HAP-1 (cell line): ENCODE measurements around the gene ST6GALNAC6.
"Not testable (repeated sequence)": the region's sequence is repeated elsewhere in the genome, so short reads cannot be mapped to it uniquely, and the experiment has no call there.

Experiments
- DNase-seq, 2 experiments: peaks; one replicate each; pipeline ENCODE4 v3.0.0-alpha.2; 2016 to 2020; ENCODE audit warnings: low spot score in 2 of 2
- H3K27me3 ChIP-seq: fragments of 250-450 bp; sonication (Bioruptor Pico); 2 replicates; pipeline ENCODE4 v1.5.1; 2020; ENCODE audit warnings: low read depth, mild to moderate bottlenecking, moderate library complexity
- H3K36me3 ChIP-seq: fragments of 250-450 bp; sonication (Bioruptor Pico); replicated peaks from 2 replicates; pipeline ENCODE4 v1.5.1; 2020; ENCODE audit warnings: mild to moderate bottlenecking
- H3K4me1 ChIP-seq: fragments of 250-450 bp; sonication (Bioruptor Pico); 2 replicates; pipeline ENCODE4 v1.5.1; 2020; ENCODE audit warnings: mild to moderate bottlenecking
- H3K4me3 ChIP-seq: fragments of 250-450 bp; sonication (Bioruptor Pico); 2 replicates; pipeline ENCODE4 v1.5.1; 2020; ENCODE audit warnings: mild to moderate bottlenecking, moderate library complexity
- H3K9me3 ChIP-seq: fragments of 250-450 bp; sonication (Bioruptor Pico); 2 replicates; pipeline ENCODE4 v1.5.1; 2020; ENCODE audit warnings: mild to moderate bottlenecking, moderate library complexity
- in situ Hi-C: fragments of 300-500 bp; cut with MboI; formaldehyde crosslinking; loops from 3 replicates; pipeline ENCODE4 v1.14.3; 2020; ENCODE audit warnings: low sequenced_read_pairs, inconsistent platforms, mixed read lengths

Gene ST6GALNAC6

DNA sequence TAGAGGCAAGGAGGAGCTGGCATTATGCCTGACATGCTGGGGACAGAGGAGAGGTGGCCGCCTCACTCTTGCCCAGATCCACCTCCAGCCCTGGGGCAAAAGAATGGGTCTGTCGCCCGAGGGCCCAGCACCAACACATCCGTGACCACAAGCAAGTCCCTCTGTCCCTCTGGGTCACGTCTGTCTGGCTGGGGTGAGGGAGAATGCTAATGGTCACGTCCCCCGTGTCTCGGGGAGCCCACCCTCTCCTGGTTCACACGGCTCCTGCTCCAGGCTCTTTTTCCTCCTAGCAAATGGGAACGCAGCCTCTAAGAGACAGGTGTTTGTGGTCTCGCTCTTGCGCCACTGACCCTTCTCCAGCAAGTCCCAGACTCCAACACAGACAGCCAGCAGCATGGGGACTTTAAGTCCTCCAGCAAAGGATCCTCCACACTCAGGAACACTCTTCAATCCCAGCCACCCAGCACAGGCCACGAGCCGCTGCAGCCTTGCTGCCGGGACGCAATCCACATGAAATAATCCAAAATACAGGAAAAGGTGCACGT lies 49.0 kb downstream of the ST6GALNAC6 start:
- Histone ChIP-seq H3K4me3 (no peak overlapping the region), H3K9me3 (no peaks in the 10 kb centered on the region)

DNA sequence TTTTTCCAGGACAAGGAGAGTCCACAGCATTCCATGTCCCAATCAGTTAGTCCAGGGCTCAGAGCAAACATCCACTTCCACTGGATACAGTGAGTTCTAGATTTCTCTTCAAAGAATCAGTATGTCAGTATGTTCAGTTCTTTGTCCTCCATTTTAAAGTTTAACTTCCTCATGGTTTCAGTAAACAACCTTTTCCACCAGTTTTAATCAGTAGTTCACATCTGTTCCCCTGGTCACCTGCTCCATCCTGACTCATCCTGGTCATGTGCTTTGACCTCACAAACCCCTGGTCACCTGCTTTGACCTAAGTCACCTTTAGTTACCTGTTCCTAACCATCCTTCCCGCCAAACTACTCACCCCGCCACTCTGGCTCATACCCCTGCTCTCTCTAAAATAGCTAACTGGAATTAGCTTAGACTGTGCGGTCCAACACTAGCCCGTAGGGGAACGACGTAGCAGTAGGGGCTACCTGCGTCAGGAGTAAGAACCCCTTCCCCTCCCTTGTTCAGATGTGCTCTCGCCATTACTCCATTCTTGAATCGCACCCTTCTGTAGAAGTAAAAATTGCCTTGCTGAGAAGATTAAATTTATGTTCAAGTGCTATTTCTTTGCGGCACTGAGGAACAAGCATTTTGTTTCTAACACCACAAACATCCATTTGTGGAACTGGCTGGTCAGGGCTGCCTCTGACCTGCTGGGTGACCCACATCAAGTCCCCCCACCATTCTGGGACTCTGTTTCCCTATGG lies 50.5 kb downstream of the ST6GALNAC6 start:
- Histone ChIP-seq H3K4me3 (no peak overlapping the region), H3K36me3 (no peaks in the 10 kb centered on the region), H3K9me3 (no peaks in the 10 kb centered on the region), H3K27me3 (no peaks in the 10 kb centered on the region), H3K4me1 (no peaks in the 10 kb centered on the region)
- DNase-seq, result no peak
- in situ Hi-C loops, result no loop called here

More for the DNA sequence above, 49.0 kb downstream of the ST6GALNAC6 start:
- Histone ChIP-seq H3K27me3 (no peaks in the 10 kb centered on the region), H3K36me3 (no peaks in the 10 kb centered on the region), H3K4me1 (no peaks in the 10 kb centered on the region)
- DNase-seq, result no peak
- in situ Hi-C loops, result no loop called here

DNA sequence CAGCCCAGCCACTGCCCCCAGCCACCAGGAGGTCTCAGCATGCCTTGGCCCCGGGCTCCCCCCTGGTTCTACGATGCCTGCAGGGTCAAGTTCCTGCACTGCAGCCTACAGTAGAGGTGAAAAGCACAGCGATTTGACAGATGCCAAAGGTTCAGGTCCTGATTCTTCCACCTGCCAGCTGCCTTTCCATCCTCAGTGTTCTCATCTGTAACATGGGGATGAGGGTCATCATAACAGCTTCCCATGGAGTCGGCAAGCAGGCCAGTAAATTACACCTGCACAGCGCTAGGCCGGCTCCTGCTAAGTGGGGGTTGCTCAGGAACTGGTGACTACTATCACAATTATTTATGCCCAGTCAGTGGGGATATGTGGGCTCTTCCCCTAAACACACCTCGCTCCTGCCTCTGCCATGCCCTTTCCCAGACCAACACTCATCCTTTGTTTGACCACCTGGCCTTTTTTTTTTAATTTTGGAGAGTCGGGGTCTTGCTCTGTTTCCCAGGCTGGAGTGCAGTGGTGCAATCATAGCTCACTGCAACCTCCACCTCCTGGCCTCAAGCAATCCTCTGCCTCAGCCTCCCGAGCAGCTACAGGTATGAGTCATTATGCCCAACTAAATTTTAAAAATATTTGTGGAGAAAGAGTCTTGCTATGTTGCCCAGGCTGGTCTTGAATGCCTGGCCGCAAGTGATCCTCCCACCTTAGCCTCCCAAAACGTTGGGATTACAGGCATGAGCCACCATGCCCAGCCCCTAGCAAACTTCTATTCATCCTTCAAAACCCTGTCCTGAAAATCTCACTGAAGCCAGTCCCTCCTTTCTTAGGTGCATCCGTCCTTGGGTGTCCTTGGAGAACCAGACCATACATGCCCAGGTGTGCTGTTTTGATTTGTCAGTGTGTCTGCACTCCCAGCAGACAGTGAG lies 51.3 kb downstream of the ST6GALNAC6 start:
- Histone ChIP-seq H3K9me3 (no peaks in the 10 kb centered on the region), H3K27me3 (no peaks in the 10 kb centered on the region), H3K4me3 (no peak overlapping the region), H3K36me3 (no peaks in the 10 kb centered on the region), H3K4me1 (no peaks in the 10 kb centered on the region)
- no peak for DNase-seq
- in situ Hi-C loops, result no loop called here

DNA sequence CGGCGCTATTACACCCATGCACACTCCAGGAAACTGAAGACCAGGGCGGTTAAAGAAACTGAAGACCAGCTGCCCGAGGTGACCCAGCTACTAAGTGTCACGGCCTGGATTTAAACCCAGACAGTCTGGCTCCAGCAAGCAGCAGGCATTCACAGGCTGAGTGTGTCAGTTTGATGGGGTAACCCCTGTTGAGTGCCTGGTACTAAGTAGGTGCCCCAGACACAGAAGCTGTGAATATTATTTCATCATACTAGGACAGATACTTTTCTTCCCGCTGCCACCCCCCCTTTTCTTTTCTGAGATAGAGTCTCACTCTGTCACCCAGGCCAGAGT lies 52.3 kb downstream of the ST6GALNAC6 start:
- Histone ChIP-seq H3K9me3 (no peaks in the 10 kb centered on the region), H3K4me1 (no peaks in the 10 kb centered on the region), H3K36me3 (no peaks in the 10 kb centered on the region), H3K4me3 (no peak overlapping the region), H3K27me3 (no peaks in the 10 kb centered on the region)
- no peak for DNase-seq
- in situ Hi-C loops, result no loop called here

DNA sequence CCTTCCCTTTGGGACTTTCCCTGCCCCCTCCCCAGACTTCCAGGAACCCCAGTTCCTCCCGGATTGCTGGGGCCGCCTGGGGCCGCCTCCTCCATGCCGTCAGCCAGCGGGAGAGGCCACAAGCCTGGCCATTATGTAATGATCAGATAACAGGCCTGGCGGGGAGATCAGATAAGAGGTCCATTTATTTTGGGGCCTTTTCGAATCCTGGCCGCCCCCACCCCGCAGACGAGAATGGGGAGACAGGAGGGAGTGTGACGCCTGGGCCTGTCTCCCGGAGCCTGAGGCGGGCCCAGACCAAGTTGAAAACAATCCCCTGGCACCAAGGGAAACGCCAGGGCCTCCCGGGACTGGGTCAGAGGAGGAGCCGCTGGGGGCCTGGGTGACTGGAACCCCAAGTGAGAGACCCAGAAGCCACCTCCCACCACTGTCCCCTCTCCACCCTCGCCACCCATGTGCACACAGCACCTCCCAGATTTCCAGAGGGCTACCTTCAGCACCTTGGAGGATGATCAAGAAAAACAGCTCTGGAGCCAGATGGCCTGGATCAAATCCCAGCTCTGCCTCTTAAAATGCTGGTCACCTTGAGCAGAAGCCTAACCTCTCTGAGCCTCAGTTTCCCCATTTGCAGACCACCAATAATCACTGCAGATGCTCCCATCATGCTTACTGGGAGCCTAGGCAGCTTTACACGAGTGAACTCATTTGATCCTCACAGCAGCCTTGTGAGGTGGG lies 52.8 kb downstream of the ST6GALNAC6 start:
- in situ Hi-C loops, result no loop called here
- Histone ChIP-seq H3K27me3 (no peaks in the 10 kb centered on the region), H3K36me3 (no peaks in the 10 kb centered on the region), H3K4me1 (no peaks in the 10 kb centered on the region), H3K4me3 (no peak overlapping the region), H3K9me3 (no peaks in the 10 kb centered on the region)
- no peak for DNase-seq

DNA sequence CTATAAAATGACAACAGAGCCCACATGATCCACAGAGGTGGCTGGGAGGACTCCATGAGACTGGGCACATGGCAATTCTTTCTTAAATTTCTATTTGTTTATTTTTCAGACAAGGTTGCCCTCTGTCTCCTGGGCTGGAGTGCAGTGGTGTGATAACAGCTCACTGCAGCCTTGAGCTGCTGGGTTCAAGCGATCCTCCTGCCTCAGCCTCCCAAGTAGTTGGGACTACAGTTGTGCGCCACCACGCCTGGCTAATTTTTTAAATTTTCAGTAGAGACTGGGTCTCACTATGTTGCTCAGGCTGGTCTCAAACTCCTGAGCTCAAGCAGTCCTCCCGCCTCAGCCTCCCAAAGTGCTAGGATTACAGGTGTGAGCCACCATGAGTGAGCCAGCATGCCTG lies 53.8 kb downstream of the ST6GALNAC6 start:
- in situ Hi-C loops, H3K4me1 ChIP-seq, H3K36me3 ChIP-seq: not testable (repeated sequence)

DNA sequence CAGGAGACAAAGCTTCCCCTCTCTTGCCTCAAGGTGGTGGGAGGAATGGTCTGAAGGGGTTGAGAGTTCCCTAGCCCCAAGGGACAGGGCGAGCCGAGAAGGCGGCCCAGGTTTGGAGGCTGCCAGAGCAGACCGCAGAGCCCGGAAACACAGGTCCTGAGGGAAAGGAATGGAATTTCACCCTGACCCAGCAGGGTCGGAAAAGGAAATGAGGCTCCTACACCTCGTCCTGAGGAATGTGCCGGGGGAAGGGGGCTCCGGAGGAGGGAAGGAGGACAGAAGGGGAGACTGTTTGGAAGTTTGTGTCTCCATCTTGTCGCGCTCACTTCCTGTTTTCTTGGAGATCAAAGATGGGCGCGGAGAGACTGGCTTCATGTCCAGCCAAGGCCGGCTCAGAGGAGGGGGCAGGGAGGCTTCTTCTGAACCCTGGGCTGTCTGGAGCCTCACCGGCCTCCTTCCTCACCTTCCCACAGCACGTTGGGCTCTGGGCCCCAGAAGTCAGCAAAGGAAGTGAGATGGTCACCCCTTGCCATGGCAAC lies 54.5 kb downstream of the ST6GALNAC6 start:
- Histone ChIP-seq H3K9me3 (no peaks in the 10 kb centered on the region), H3K4me1 (no peaks in the 10 kb centered on the region), H3K36me3 (no peaks in the 10 kb centered on the region), H3K27me3 (no peaks in the 10 kb centered on the region), H3K4me3 (no peak overlapping the region)
- DNase-seq, result no peak
- in situ Hi-C loops, result no loop called here

More for the DNA sequence above, 53.8 kb downstream of the ST6GALNAC6 start:
- DNase-seq, H3K4me3 ChIP-seq, H3K9me3 ChIP-seq, H3K27me3 ChIP-seq: not testable (repeated sequence)

DNA sequence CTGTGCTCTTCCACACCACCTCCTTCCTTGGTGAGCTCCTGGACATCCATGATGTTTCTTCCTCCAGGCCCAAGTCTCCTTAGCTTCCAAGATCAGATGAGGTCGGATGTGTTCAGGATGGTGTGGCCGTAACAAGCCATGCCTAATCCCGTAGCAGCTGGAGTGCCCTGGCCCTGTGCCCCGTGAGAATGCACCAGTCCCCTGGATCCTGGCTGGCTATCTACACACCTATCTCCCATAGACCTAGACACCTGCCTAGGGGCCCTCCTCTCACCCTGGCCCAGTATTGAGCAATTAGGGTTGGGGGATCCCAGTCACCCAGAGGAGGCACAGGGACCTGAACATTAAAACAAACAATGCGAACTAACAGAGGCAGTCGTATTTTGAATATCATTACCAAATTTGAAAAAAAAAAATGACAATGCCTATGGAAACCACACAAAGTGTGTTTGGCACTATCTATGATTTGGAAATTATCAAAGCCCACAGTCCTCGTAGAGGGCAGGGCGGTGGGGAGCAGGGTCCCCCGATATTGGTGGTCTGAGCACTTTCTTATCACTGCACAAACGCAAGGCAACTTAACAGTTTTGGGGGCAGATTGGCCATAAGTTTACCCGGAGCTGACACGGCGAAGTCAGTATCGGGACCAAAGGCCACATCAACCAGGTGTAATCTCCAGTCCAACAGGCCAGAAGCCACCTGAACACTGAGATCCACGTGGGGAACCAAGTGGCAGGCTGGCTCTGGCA lies 58.1 kb downstream of the ST6GALNAC6 start:
- Histone ChIP-seq H3K27me3 (no peaks in the 10 kb centered on the region), H3K36me3 (no peaks in the 10 kb centered on the region), H3K4me1 (no peaks in the 10 kb centered on the region), H3K4me3 (no peak overlapping the region), H3K9me3 (no peaks in the 10 kb centered on the region)
- DNase-seq, result no peak
- in situ Hi-C loops, result no loop called here

DNA sequence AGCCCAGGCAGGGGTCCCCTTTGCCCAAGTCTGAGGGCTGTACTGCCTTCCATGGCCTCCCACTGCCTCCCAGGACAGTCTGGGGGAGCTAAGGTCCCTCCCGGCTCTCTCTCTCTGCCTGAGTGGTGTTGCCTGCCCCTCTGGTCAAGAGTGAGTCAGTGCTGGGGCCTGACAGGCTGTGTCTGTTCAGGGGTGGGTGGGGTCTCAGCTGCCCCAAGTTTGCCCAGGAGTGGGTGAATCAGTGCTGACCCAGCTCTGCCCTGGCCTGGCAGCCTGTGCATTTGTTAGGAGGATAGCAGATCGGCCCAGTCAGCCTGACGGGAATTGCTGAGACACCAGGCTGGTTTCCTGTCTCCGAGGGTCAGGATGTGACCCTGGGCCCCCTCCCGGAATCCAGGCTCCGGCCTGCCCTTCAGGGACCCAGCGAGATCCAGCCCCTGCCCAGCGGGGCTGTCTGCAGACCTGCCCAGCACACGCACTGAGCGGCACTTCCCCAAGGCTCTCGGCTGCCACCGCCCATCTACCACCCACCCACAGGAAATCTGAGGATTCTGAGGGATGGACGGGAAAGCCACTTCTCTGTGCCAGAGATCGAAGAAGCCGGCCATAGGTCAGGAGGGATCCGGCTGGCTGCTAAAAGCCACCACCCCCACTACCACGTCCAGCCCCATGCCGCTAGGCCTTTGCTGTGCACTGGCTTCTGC lies 60.9 kb downstream of the ST6GALNAC6 start:
- no peak for DNase-seq
- in situ Hi-C loops, result no loop called here
- H3K9me3 ChIP-seq, result no peaks in the 10 kb centered on the region
- H3K27me3 ChIP-seq, result no peaks in the 10 kb centered on the region
- no peak overlapping the region for H3K4me3 ChIP-seq
- H3K36me3 ChIP-seq, result no peaks in the 10 kb centered on the region
- no peaks in the 10 kb centered on the region for H3K4me1 ChIP-seq

DNA sequence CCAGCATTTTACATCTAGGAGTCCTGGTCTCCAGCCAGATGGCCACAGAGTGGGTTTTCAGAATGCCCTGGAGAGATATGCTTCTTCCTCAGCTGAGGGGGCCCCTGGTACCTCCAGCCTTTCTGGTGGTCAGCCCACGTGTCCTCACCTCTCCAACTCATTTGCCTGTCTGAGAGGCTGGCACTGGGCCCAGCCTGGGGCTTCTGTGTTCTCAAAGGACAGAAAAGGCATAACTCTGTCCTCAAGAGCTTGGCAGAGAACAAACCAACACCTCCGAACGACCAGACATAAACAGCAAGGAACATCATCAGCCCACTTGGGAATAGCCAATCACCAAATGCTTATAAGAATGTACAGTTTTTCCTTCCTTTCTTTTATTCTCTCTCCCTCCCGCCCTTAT lies 62.1 kb downstream of the ST6GALNAC6 start:
- Histone ChIP-seq H3K27me3 (no peaks in the 10 kb centered on the region), H3K4me3 (no peak overlapping the region), H3K9me3 (no peaks in the 10 kb centered on the region), H3K36me3 (no peaks in the 10 kb centered on the region), H3K4me1 (no peaks in the 10 kb centered on the region)
- DNase-seq, result no peak
- in situ Hi-C loops, result no loop called here

DNA sequence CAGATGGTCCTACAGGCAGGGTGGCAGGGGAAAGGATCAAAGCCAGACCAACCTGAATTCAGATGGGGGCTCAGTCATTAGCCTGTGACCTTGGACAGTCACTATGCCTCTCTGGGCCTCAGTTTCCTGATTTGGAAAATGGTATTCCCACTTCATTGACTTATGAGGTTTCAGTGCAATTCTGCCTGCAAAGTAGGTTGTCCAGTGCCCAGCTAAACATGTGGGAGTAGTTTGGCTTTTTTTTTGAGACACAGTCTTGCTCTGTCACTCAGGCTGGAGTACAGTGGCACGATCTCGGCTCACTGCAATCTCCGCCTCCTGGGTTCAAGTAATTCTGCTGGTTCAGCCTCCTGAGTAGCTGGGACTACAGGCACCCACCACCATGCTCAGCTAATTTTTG lies 62.8 kb downstream of the ST6GALNAC6 start:
- H3K36me3 ChIP-seq, H3K4me1 ChIP-seq, in situ Hi-C loops, H3K4me3 ChIP-seq, DNase-seq, H3K9me3 ChIP-seq, H3K27me3 ChIP-seq: not testable (repeated sequence)

DNA sequence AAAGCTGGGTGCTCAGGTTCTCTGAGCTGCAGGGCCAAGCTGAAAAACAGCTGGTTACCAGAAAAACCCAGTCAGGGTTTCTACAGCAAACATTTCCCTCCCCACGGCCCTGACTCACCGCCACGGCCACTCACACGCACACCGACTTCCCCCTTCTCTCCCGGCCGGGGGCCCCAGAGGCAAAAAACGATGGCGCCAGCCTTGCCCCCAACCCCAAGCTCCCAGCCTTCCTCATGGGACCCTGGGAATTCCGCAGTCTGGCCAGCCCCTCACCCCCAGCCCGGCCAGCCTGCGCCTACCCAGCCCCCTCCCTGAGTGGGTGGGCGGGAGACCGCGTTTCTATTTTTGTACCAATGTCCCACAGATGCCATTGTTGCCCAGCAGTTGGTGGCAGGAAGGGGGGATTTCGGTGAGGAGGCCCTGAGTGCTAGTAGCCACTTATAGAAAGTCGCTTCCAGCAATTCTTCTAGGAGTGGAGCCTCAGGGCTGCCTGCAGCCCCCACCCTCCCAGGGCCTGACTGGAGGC lies 63.3 kb downstream of the ST6GALNAC6 start:
- Histone ChIP-seq H3K9me3 (no peaks in the 10 kb centered on the region), H3K36me3 (no peaks in the 10 kb centered on the region), H3K27me3 (no peaks in the 10 kb centered on the region), H3K4me3 (no peak overlapping the region), H3K4me1 (no peaks in the 10 kb centered on the region)
- no peak for DNase-seq
- in situ Hi-C loops, result no loop called here
